ENCODE measurements around the gene KCNMB2.
"Not testable (repeated sequence)": the region's sequence is repeated elsewhere in the genome, so short reads cannot be mapped to it uniquely, and the experiment has no call there.

KCNMB2 gene

DNA sequence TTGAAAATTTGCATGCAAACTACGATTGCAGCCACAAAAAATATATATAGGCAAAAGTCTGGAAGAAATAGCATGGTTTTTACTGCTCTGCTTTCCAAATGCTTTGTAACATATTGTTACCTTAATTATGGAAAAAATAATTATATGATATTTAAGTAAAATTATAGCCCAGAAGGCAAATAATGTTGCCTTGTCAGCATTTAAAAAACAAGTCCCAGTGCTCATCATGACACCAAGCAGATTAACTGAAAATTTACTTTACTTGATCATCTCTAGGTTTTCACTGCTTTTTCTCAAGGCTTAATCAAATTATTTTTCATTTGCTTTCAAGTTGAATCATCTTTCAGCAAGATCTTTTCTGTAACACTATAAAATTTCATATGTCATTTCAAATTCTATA lies 272.5 kb downstream of the KCNMB2 start:
- no peak for DNase-seq (ENCODE audit: low read depth)

DNA sequence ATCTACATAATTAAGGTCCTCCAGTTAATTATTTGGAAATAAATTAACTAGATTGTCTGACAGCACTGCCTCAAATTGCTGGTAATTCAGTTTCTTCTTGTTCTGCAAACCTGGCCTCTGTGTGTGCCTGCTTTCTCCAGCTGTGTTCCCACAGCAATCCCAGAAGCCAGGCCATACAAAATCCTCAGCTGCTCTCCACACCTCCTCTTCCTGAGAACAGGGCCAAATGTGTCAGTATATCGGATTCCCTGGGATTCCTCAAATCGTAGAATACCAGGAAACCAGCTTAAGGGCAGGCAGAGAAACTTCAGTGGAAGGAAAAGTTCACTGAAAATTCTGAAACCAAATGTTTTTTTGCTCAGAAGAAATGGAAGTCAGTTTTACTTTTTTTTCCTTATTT lies 273.9 kb downstream of the KCNMB2 start:
- DNase-seq (ENCODE audit: low read depth): no peak

DNA sequence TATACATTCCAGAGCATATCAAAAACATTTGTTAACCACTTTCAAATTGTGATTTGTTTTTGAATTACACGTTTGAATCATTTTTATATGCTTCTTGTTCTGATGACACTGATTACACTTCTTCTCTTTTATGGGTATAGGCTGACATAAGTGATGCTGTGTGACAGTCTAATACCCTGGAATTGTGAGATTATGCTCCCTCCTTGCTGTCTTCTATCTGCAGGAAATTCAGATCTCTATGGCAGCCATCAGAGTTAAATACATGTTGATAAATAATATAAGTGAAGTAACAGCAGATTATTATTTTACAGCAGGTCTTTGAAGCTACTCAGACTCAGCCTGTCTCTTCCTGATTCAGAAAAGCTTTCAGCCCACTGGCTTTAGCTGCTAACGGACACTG lies 286.5 kb downstream of the KCNMB2 start:
- no peak for DNase-seq (ENCODE audit: low read depth)

- no peak for DNase-seq (ENCODE audit: low read depth)
Observed at GRCh38 chr3:178823150-178823549, 286.9 kb downstream of the KCNMB2 start.

DNA sequence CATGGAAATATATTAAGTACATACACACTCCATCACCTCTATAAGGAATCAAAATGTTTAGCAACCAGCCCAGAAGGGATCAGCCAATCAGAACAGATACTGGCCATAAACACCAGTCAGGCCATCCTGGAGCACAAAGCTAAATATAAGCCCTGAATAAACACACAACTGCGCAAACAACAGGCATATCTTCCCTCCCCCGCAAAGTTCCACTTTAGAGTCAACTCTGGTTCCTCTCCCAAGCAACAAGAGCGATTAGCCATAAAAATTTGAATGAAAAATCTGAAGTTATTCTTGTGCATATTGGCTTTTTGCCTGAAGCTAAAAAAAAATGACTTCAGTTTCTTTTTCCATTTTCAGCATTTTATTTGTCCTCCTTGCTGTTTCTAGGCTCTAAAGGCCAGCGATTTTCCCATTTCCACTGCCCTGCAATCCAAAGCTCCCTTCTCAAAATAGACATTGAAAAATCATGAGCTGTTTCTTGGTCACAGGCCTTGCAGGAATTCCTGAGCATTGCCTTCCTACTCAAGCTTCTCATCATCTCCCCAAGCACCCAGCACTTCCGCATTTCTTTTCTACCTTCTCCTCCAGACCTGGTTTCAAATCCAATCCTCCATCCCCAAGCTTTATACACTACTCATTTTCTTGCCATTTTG lies 287.5 kb downstream of the KCNMB2 start:
- no peak for DNase-seq (ENCODE audit: low read depth)

- no peak for DNase-seq (ENCODE audit: low read depth)
Observed at GRCh38 chr3:178826435-178827123, 290.3 kb downstream of the KCNMB2 start.

- DNase-seq (ENCODE audit: low read depth): no peak
Observed at GRCh38 chr3:178827285-178827856, 291.1 kb downstream of the KCNMB2 start.

- DNase-seq (ENCODE audit: low read depth): no peak
Observed at GRCh38 chr3:178833695-178834094, 297.5 kb downstream of the KCNMB2 start.

- no peak for DNase-seq (ENCODE audit: low read depth)
Observed at GRCh38 chr3:178835033-178835432, 298.8 kb downstream of the KCNMB2 start.

- DNase-seq (ENCODE audit: low read depth): no peak
Observed at GRCh38 chr3:178837512-178837911, 301.3 kb downstream of the KCNMB2 start.

DNA sequence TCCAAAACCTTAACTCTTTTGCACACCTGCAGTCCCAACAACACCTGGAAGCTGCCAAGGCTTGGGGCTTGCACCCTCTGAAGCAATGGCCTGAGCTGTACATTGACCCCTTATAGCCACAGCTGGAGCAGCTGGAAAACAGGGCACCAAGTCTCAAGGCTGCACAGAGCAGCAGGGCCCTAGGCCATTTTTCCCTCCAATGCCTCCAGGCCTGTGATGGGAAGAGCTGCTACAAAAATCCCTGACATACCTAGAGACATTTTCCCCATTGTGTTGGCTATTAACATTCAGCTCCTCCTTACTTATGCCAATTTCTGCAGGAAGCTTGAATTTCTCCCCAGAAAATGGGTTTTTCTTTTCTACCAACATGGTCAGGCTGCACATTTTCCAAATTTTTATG lies 304.4 kb downstream of the KCNMB2 start:
- no peak for DNase-seq (ENCODE audit: low read depth)

DNA sequence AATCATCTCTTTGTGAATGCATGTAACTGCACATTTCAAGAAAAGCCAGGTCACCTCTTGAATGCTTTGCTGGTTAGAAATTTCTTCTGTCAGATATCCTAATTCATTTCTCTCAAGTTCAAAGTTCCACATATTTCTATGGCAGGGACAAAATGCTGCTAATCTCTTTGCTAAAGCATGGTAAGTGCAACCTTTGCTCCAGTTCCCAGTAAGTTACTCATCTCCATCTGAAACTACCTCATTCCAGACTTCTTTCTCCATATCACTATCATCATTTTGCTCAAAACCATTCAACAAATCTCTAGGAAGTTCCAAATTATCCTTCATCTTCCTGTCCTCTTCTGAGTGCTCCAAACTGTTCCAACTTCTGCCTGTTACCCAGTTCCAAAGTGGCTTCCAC lies 304.8 kb downstream of the KCNMB2 start:
- DNase-seq (ENCODE audit: low read depth): no peak

DNA sequence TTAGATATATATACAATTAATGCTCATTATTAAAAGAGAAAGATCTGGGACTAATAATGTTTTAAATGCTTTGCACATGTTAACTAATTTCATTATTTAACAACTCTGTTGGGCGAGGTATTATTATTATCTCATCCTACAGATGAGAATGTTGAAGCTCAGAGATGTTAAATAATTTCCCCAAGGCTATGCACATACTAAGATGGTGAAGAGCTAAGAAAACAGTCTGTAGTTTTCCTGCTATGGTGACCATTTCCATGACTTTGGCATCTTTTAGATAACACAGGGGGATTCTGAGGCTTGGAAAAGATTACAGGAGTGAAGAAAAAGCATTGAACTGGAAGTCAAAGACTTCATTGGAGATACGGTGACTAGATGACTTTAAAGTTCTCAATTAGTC lies 308.7 kb downstream of the KCNMB2 start:
- no peak for DNase-seq (ENCODE audit: low read depth)

- DNase-seq (ENCODE audit: low read depth): no peak
Observed at GRCh38 chr3:178845420-178846118, 309.3 kb downstream of the KCNMB2 start.

GRCh38 chr3:178847190-178847589 lies 311.0 kb downstream of the KCNMB2 start:
- no peak for DNase-seq (ENCODE audit: low read depth)

- DNase-seq (ENCODE audit: low read depth): no peak
Observed at GRCh38 chr3:178849199-178849910, 313.1 kb downstream of the KCNMB2 start.

DNA sequence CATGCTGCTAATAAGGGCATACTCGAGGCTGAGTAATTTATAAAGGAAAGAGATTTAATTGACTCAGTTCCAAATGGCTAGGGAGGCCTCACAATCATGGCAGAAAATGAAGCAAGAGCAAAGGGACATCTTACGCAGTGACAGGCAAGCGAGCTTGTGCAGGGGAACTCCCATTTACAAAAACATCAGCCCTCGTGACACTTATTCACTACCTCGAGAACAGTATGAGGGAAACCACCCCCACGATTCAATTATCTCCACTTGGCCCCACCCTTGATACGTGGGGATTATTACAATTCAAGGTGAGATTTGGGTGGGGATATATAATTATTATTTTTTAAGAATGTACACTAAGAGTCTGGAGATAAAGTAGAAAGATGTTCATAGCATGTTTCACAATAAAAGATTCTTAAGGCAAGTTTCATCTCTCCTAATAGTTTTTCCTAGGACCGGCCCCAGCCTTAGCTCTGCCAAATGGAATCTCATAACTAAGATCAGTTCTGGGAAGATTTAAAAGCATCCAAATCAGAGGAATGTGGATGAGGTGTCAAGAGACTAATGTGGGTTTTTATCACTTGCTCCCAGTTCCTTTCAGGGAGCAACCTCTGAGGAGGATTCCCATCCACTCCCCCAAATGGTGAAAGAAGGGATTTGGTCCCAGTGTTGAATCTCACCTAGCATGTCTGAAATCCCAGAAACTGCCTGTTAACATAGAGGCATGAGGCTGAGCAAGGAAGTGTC lies 314.4 kb downstream of the KCNMB2 start:
- DNase-seq (ENCODE audit: low read depth): no peak

DNA sequence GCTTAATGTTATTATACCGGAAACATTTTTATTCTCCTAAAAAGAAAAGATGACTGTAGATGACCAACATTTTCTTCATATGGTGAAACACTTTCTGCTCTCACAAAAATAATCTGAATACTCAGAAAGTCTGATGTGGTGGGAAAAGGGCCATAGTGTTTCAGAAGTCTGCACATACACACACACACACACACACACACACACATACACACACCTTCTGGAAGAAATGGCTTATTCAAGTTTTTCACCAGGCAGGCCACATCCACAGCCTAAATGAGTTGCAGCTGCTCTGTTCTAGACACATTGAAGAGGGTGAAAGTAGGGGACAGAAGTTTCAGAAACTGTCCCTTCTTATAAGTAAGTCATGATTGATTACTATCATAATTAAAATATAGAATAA lies 315.3 kb downstream of the KCNMB2 start:
- no peak for DNase-seq (ENCODE audit: low read depth)

DNA sequence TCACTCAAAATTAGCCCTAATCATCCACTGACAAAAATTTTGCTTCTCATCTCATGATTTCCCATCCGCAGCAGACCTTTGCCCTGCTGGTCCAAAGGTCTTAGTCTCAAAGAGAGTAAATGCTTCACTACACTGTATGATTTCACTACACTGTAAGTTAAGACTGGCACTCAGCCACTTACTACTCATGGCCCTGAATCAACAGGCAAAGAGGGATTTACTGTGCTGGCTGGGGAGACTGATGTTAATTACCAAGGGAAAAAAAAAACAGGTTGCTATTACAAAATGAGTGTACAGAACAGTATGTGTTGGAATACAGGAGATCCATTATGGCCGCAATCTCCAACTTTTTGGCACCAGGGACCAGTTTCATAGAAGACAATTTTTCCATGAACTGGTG lies 320.6 kb downstream of the KCNMB2 start:
- DNase-seq (ENCODE audit: low read depth): no peak

GRCh38 chr3:178859386-178859785 lies 323.1 kb downstream of the KCNMB2 start:
- DNase-seq (ENCODE audit: low read depth): no peak

GRCh38 chr3:178859900-178860436 lies 323.7 kb downstream of the KCNMB2 start:
- not testable (repeated sequence) for DNase-seq (ENCODE audit: low read depth)
